HG03558 (cell line): ENCODE data around the gene ZFAND3.

ENCODE experiments used
- ATAC-seq: cut with Tn5 transposase; IDR thresholded peaks from one replicate; pipeline ENCODE4 v1.9.1; 2021; ENCODE audit warnings: moderate number of reproducible peaks; ENCODE audit not compliant: unreplicated experiment; ENCODE audit errors: extremely low read depth

ZFAND3 gene

GRCh38 chr6:38068854-38069590 is 249.5 kb downstream of the ZFAND3 start:
- no peak for ATAC-seq

GRCh38 chr6:38077488-38078030 is 258.0 kb downstream of the ZFAND3 start:
- no peak for ATAC-seq

DNA sequence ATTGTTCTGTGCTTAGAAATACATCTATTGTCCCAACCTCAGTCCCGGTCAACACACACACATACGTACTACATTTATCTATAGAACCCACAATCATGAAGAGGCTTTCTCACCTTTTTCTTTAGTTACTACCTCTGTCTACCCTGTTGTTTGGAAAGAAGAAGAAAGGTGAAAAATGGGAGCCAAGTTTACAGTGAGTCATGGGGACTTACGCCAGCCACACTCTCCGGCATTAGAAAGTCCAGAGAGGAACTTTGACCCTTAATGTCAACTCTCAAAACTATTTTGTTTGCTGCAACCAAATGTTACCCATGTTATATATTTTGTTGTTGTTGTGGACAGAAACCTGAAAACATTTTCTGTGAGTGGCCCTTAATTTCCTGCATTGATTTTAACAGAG is 259.1 kb downstream of the ZFAND3 start:
- no peak for ATAC-seq

DNA sequence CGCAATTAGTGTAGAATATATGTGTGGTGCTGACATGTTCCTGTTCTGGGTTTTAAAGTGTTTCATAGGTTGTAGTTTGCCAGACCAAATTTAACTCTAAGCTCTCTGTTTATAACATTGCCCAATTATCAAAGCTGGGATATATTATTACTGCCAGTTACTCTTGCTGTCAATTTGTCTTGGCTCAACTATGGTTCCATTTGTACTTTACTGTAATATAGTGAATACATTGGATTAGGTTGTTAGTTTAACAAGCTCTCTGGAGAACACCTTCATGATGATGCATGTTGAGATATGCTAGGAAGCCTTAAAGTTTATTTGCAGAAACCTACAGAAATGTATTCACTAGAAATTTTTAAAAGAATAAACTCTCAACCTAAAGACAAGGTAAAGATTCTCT is 259.6 kb downstream of the ZFAND3 start:
- no peak for ATAC-seq

DNA sequence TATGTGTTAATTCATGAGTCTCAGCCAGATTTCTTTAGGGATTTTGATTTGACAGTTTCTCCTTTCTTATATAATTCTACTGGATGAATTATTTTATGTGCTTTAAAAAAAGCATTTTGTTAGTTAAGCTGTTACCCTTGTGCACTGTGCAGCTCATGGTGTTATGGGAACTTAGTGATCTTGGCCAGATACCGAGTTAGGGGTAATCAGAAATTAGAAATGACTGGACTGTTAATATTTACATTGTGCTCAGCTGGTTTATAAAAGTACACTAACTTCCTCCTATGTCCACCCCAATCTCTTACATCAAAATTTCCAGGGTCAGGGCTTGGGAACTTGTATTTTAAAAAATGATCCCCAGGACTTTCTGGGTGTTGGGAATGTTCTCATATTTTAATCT is 260.0 kb downstream of the ZFAND3 start:
- no peak for ATAC-seq

DNA sequence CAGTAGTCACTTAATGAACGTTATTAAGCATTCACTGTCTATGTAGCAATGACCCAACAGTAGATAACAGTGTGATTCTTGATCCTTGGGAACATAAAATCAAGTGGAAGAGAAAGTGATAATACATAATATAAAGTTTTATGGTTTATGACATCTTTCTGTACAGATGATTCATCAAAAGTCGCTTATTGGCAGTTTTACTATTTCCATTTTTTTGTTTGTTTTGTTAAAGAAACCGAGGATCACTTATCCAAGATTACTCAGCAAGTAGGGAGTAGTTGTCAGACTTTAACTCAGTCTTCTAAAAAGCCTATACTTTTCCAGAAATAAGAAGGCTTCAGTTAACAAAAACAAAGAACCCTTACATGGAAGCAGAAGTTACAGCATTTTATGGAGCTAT is 260.8 kb downstream of the ZFAND3 start:
- ATAC-seq: no peak

- ATAC-seq: no peak
Measured at GRCh38 chr6:38080889-38081288, 261.4 kb downstream of the ZFAND3 start.

- ATAC-seq: no peak
Measured at GRCh38 chr6:38085031-38085430, 265.5 kb downstream of the ZFAND3 start.

DNA sequence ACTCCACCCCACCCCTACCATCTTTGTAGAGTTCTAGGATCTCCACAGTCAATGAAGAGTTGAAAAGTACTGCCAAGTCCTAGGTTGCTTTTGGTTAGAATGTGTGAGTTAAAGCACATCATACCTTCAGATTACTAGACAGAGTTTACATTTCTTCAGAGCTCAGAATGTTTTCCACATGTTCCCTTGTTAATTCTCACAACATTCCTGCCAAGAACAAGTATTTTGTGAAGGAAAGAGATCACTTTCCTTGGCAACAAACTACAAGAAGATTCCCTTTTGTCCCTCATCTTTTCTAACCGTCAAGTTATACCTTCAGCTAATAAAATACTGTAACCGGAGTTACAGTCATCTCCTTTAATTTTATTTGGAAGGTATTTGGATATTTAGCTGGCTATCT is 266.8 kb downstream of the ZFAND3 start:
- no peak for ATAC-seq

DNA sequence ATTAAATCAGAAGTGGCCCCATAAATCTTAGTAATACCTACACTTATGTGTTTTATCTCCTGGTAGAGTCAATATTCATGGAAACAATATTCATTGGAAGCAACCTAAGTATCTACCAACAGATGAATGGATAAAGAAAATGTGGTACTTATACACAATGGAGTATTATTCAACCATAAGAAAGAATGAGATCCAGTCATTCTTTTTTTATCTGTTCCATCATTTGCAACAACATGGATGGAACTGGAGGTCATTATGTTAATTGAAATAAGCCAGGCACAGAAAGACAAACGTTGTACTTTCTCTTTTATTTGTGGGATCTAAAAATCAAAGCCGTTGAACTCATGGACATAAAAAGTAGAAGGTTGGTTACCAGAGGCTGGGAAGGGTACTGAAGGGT is 268.5 kb downstream of the ZFAND3 start:
- ATAC-seq: no peak

DNA sequence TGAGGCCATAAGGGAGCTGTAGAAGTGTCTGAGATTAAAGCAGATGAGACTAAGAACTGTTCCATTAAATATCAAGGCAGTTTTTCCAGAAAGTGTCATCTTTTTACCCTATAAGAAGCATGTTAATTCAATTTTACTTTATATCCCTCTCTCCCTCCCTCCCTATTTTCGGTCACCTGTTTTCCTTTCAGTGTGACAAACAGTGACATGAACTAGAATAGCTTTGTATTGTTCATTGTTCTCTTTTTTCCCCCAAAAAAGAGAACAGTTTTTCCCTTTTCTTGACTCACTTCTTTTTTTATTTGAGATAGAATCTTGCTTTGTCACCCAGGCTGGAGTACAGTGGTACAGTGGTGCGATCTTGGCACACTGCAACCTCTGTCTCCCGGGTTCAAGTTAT is 269.3 kb downstream of the ZFAND3 start:
- no peak for ATAC-seq

DNA sequence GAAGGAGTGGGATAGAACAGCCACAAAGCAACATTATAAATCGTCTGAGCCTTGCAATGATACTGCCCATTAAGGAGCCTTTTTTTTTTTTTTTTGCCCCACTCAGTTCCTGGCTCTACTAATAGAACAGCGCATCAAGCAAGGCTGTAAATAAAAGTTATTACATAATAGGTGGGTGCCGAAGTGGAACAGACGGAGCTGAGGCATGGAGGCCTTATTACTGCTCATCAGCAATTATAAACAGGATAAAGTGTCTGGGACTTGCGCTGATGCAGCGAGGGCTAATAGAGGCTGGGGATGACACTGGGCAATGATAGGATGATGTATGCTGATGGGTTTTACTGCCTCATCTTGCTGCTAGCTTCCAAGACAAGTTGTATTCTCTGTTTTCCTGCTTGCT is 272.1 kb downstream of the ZFAND3 start:
- ATAC-seq: no peak

DNA sequence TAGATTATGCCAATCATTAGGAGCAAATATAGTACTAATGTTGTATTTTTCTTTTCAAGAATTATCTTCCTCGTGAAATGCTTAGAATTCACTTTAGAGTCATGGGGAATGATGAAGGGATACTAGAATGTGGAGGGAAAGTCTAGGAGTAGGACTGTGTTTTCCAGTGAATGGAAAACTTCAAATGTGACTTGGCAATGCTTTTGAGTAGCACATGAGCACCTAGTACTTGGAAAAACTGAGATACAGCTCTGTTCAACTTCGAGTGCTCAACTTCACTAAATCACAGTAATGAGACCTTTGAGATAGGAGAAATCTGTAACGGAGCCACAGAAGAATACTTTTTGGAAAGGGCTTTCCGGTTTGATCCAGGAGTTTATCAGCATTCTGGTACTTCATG is 272.9 kb downstream of the ZFAND3 start:
- no peak for ATAC-seq

- ATAC-seq: no peak
Measured at GRCh38 chr6:38092964-38093363, 273.4 kb downstream of the ZFAND3 start.

GRCh38 chr6:38095054-38095453 is 275.5 kb downstream of the ZFAND3 start:
- ATAC-seq: no peak

GRCh38 chr6:38099221-38099620 is 279.7 kb downstream of the ZFAND3 start:
- no peak for ATAC-seq

DNA sequence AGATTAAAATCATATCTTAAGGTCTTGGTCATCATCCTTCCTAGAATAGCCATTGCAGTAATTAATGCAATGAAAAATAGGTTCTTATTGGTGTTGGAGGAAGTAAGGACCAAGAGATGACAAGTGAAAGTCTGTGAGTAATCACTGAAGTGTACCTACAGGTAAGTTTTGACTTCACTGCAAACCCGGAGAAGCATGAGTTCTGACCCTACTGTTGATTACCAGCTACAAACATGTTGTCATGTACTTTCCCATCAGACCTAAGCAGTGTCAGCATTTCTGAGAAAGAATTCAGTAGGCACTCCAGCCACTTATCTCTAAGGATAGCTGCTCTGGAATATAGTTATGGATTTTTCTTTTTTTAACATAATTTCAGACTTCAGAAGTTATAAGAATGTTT is 280.9 kb downstream of the ZFAND3 start:
- no peak for ATAC-seq

- ATAC-seq: no peak
Measured at GRCh38 chr6:38103921-38104320, 284.4 kb downstream of the ZFAND3 start.

DNA sequence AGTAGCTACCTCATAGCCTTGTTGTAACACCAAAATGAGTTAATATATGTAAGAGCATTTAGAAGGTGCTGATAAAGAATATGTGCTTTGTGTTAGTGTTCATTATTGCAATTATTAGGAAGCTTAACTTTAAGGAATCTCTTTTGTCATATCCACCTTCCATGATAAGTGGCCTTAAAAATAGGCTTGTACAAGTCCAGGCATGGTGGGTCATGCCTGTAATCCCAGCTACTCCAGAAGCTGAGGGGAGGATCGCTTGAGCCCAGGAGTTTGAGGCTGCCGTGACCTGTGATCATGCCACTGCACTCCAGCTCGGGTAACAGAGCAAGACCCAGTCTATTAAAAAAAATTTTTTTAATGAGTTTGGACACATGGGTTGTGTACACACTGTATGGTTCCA is 285.5 kb downstream of the ZFAND3 start:
- no peak for ATAC-seq

DNA sequence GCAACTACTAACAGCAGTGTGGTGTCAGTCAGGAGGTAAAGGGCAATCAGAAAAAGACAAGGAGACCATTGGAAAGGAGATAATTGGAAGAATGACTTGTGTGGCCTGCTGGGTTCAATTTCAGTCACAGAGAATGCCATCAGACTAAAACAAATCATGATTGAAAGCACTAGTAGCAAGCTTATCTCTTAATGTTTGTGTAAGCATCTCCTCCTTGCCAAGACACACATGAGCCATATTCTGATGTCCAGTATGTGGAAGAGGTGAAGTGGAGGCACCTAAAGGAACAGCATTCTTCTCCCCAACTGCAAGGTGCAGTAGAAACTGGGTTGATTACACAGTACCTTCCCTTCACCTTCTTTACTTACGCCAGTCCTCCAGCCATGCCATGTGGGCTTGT is 287.5 kb downstream of the ZFAND3 start:
- no peak for ATAC-seq

DNA sequence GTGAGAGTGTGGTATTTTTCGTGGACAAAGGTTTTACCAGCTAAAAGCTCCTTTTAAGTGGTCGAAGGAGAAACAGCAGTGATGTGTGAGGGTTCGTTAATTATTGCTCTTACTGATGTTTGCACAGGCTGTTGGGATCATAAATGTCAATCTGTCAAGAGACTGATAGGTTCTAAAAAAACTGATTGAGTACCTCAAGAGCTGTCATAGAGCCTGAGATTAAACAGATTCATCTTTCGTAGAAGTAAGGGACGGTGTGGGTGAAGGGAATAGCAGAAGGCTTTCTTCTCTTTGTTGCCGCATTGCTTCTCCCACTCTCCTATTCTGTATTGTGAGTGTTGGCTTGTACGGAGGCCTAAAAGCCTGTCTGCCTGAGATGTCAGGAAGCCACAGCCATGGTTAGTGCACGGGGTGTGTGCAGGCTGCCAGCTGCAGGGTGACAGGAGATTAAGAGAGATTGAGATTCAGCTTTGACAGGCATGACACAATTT is 291.0 kb downstream of the ZFAND3 start:
- ATAC-seq: no peak

GRCh38 chr6:38112181-38112580 is 292.7 kb downstream of the ZFAND3 start:
- ATAC-seq: no peak
